Endothelial cell of umbilical vein (primary cell): Measurements from ENCODE around the gene SLC35B4. TPM values are rescaled to one million over a fixed set of nuclear protein-coding genes. Genes with fewer than 3 reads are reported as not detected.

Source experiments
- BruUV-seq: library from RNA; stranded (reverse); fragments of 400-500 nt; replicated peaks from 2 replicates; lab custom pipeline; 2021; lab: Mats Ljungman, UMichigan
- CTCF ChIA-PET: fragments of 300-600, 350-600 bp; sonication (Branson Sonifier 250); formaldehyde crosslinking; loops from one replicate; lab custom pipeline; 2021; ENCODE audit warnings: antibody characterized with exemption, inconsistent platforms; lab: Charles Lee
- POLR2A ChIA-PET: fragments of 300-600, 350-600 bp; sonication (Branson Sonifier 250); formaldehyde crosslinking; loops from one replicate; lab custom pipeline; 2021; ENCODE audit warnings: antibody characterized with exemption, inconsistent platforms; lab: Charles Lee
- DNase-seq: peaks from one replicate; pipeline ENCODE4 v3.0.0-alpha.2; 2011; ENCODE audit warnings: low read depth, low spot score
- FAIRE-seq: peaks from 2 replicates; lab custom pipeline; 2011; peaks lifted over from hg19 to GRCh38; lab: Jason Lieb, UNC
- H2AFZ ChIP-seq: 2 replicates; pipeline ENCODE4 v1.6.0; 2012; ENCODE audit warnings: low read depth, low read length, control low read depth, inconsistent platforms
- H3K27ac ChIP-seq: 2 replicates; pipeline ENCODE4 v1.5.1; 2011; ENCODE audit warnings: low read depth, mild to moderate bottlenecking, control low read depth, low read length, moderate library complexity; ENCODE audit not compliant: insufficient read depth
- H3K27me3 ChIP-seq, 2 experiments: 2 replicates each; pipeline versions ENCODE4 v1.6.0 to v1.6.1; 2011; ENCODE audit warnings: low read length in 2 of 2, mixed read lengths in 1 of 2; ENCODE audit not compliant: control insufficient read depth in 2 of 2, insufficient read depth in 2 of 2
- H3K36me3 ChIP-seq, 2 experiments: 2 replicates in 1 of 2; 3 replicates in 1 of 2; pipeline ENCODE4 v1.5.1; 2011; ENCODE audit warnings: low read length in 2 of 2, mild to moderate bottlenecking in 1 of 2, moderate library complexity in 1 of 2; ENCODE audit not compliant: control insufficient read depth in 2 of 2, insufficient read depth in 2 of 2; ENCODE audit errors: extremely low read depth in 1 of 2
- H3K4me1 ChIP-seq: 3 replicates; pipeline ENCODE4 v1.5.1; 2011; ENCODE audit warnings: mild to moderate bottlenecking, low read length; ENCODE audit not compliant: control insufficient read depth, insufficient read depth; ENCODE audit errors: extremely low read depth
- H3K4me2 ChIP-seq: 2 replicates; pipeline ENCODE4 v1.6.1; 2011; ENCODE audit warnings: low read length, control low read depth, mixed read lengths; ENCODE audit not compliant: insufficient read depth
- H3K4me3 ChIP-seq, 3 experiments: fragments of 200-600 bp in 1 of 3; sonication (generic), shearing (Covaris generic) in 1 of 3; replicated peaks in 1 of 3; 2 replicates each; pipeline ENCODE4 v1.5.1; 2011 to 2016; ENCODE audit warnings: control low read depth in 3 of 3, low read length in 3 of 3, mild to moderate bottlenecking in 2 of 3, inconsistent platforms in 1 of 3, low read depth in 1 of 3, moderate library complexity in 1 of 3; ENCODE audit not compliant: insufficient read depth in 1 of 3
- H3K79me2 ChIP-seq: 2 replicates; pipeline ENCODE4 v1.6.0; 2012; ENCODE audit warnings: low read length, inconsistent platforms; ENCODE audit not compliant: control insufficient read depth, insufficient read depth
- H3K9ac ChIP-seq: replicated peaks from 2 replicates; pipeline ENCODE3; 2011; ENCODE audit warnings: low read length, control low read depth; ENCODE audit not compliant: insufficient read depth; ENCODE audit errors: extremely low read depth
- H3K9me1 ChIP-seq: replicated peaks from 3 replicates; pipeline ENCODE4 v1.6.0; 2011; ENCODE audit warnings: mild to moderate bottlenecking, low read length; ENCODE audit not compliant: control insufficient read depth, insufficient read depth; ENCODE audit errors: extremely low read depth
- H3K9me3 ChIP-seq: replicated peaks from 2 replicates; pipeline ENCODE4 v1.5.1; 2012; ENCODE audit warnings: low read length, inconsistent platforms; ENCODE audit not compliant: control insufficient read depth, insufficient read depth
- H4K20me1 ChIP-seq: replicated peaks from 2 replicates; pipeline ENCODE3; 2011; ENCODE audit warnings: mild to moderate bottlenecking, low read length; ENCODE audit not compliant: control insufficient read depth, insufficient read depth; ENCODE audit errors: extremely low read depth
- CTCF ChIP-seq, 2 donors: IDR thresholded peaks; 1 replicate in 1 of 2; 2 replicates in 1 of 2; pipeline ENCODE4 v1.5.1; 2011; ENCODE audit warnings: low read length in 2 of 2, mild to moderate bottlenecking in 2 of 2, moderate library complexity in 2 of 2, control low read depth in 1 of 2, inconsistent platforms in 1 of 2, low read depth in 1 of 2; ENCODE audit not compliant: insufficient read depth in 1 of 2; ENCODE audit errors: extremely low read depth in 1 of 2
- EZH2 ChIP-seq: IDR thresholded peaks from 2 replicates; pipeline ENCODE4 v1.6.1; 2012; ENCODE audit warnings: borderline replicate concordance, low read depth, mild to moderate bottlenecking, moderate library complexity, low read length, inconsistent platforms; ENCODE audit not compliant: severe bottlenecking
- FOS ChIP-seq: IDR thresholded peaks from 2 replicates; pipeline ENCODE4 v1.6.1; 2011; ENCODE audit warnings: mild to moderate bottlenecking, low read length, moderate library complexity, borderline replicate concordance; ENCODE audit not compliant: insufficient read depth
- GATA2 ChIP-seq: IDR thresholded peaks from 2 replicates; pipeline ENCODE4 v1.7.0; 2011; ENCODE audit warnings: low read depth, mild to moderate bottlenecking, moderate library complexity, mixed read lengths, low read length; ENCODE audit not compliant: insufficient read length, insufficient read depth
- JUN ChIP-seq: IDR thresholded peaks from 2 replicates; pipeline ENCODE4 v1.6.1; 2011; ENCODE audit warnings: borderline replicate concordance, low read depth; ENCODE audit not compliant: insufficient read length, insufficient read depth
- MAX ChIP-seq: IDR thresholded peaks from 2 replicates; pipeline ENCODE4 v1.6.1; 2011; ENCODE audit not compliant: insufficient read depth, insufficient read length
- MYC ChIP-seq: IDR thresholded peaks from one replicate; pipeline ENCODE4 v1.6.1; 2011; ENCODE audit warnings: mild to moderate bottlenecking, low read depth, low read length
- POLR2A ChIP-seq: IDR thresholded peaks from 2 replicates; pipeline ENCODE4 v1.6.1; 2012; ENCODE audit warnings: low read depth, mild to moderate bottlenecking, control low read depth, low read length
- POLR2AphosphoS5 ChIP-seq: IDR thresholded peaks from 2 replicates; pipeline ENCODE4 v1.6.1; 2012; ENCODE audit warnings: low read depth, mild to moderate bottlenecking, control low read depth, low read length, moderate library complexity; ENCODE audit not compliant: insufficient read depth
- dilution Hi-C: fragments of 300-500 bp; cut with MboI; formaldehyde crosslinking; loops from one replicate; pipeline ENCODE4 v1.15.0; 2019; ENCODE audit warnings: low sequenced_read_pairs; ENCODE audit not compliant: extremely low pct_ligation_motif_present
- intact Hi-C: fragments of 100-400 bp; cut with micrococcal nuclease; formaldehyde crosslinking; loops from one replicate; pipeline ENCODE4 v1.10.0; 2022
- polyA plus RNA-seq, 4 experiments: library from polyadenylated mRNA; depleted of rRNA in 3 of 4; stranded (reverse) in 3 of 4; unstranded in 1 of 4; fragments of >200 nt; gene quantifications; 2 replicates each; pipeline versions ENCODE4 v1.2.1 to v1.2.3, GENCODE V29; 2011 to 2012; ENCODE audit warnings: missing spikeins in 1 of 4
- total RNA-seq: library from RNA; stranded (reverse); gene quantifications from 2 replicates; pipeline ENCODE4 v1.2.3, GENCODE V29; 2021

The SLC35B4 gene
- total and polyA plus RNA-seq, 2 donors (not counting 3 experiments of a cell fraction or from before 2014, with no cell fraction given), result 17.5 to 20.2 TPM

- Histone ChIP-seq H4K20me1 (no peaks in the 10 kb centered on the region), H2AFZ (no peak overlapping the region), H3K27me3 (peaks cover 4 to 16% of the 10 kb centered on the region in 2 experiments), H3K4me2 (no peak overlapping the region), H3K9me1 (no peaks in the 10 kb centered on the region), H3K79me2 (no peaks in the 10 kb centered on the region), H3K9ac (no peak overlapping the region), H3K4me3 (no peak overlapping the region), H3K4me1 (no peaks in the 10 kb centered on the region), H3K36me3 (no peaks in the 10 kb centered on the region), H3K9me3 (no peaks in the 10 kb centered on the region), H3K27ac (no peak overlapping the region)
- TF ChIP-seq POLR2AphosphoS5 (no peak), CTCF (IDR thresholded peaks at IDR 0.05; ENCODE audit: extremely low read depth in 1 of 2, insufficient read depth in 1 of 2, low read depth in 1 of 2, low read length in 2 of 2) (no peak), EZH2 (no peak), POLR2A (no peak), MYC (no peak), MAX (no peak), GATA2 (no peak), FOS (no peak), JUN (no peak)
- dilution Hi-C loops (no loop called here), intact Hi-C loops (no loop called here)
- FAIRE-seq (no peak), DNase-seq (no peak)
- ChIA-PET CTCF (no interaction called here), POLR2A (no interaction called here)
- BruUV-seq, result no TSS peak
These were observed 38.1 kb downstream of the SLC35B4 start for GRCh38 chr7:134278502-134279153.
